UCSD-AML1 (cell line): Measurements from ENCODE around the gene PRKAG2.

Experiments
- DNase-seq: peaks from one replicate; lab custom pipeline; 2025; ENCODE audit not compliant: unreplicated experiment; lab: John Stamatoyannopoulos, UW

PRKAG2 gene

GRCh38 chr7:151506901-151507382 lies 370.0 kb downstream of the PRKAG2 start:
- no peak for DNase-seq
